A172 (cell line): ENCODE measurements around the gene SLC35F3. TPM values are rescaled to one million over a fixed set of nuclear protein-coding genes. Genes with fewer than 3 reads are reported as not detected.
A peak's percentile ranks its signal among the peaks of the same experiment; 100 is the strongest.

ENCODE experiments used
- DNase-seq: peaks from one replicate; pipeline ENCODE4 v3.0.0-alpha.2; 2015; ENCODE audit warnings: low spot score
- total RNA-seq: library from RNA; depleted of rRNA; stranded (reverse); fragments of >200 nt; shearing (Covaris generic); gene quantifications from 2 replicates; pipeline ENCODE4 v1.2.3, GENCODE V29; 2014

SLC35F3 gene
- total RNA-seq, 1 experiment from 2014 or later: not detected

GRCh38 chr1:234040446-234041317, 136.2 kb downstream of the SLC35F3 start:
- DNase-seq: no peak

- no peak for DNase-seq
Observed at GRCh38 chr1:234044079-234044478, 139.6 kb downstream of the SLC35F3 start.

GRCh38 chr1:234047123-234047522, 142.6 kb downstream of the SLC35F3 start:
- DNase-seq: no peak

- no peak for DNase-seq
Observed at GRCh38 chr1:234062166-234062565, 157.7 kb downstream of the SLC35F3 start.

- DNase-seq: peak; percentile 69
Observed at GRCh38 chr1:234065794-234066447, 161.4 kb downstream of the SLC35F3 start.

GRCh38 chr1:234067581-234068337, 163.3 kb downstream of the SLC35F3 start:
- no peak for DNase-seq

- DNase-seq: peak; percentile 51
Observed at GRCh38 chr1:234069760-234070159, 165.3 kb downstream of the SLC35F3 start.

GRCh38 chr1:234072793-234073192, 168.3 kb downstream of the SLC35F3 start:
- no peak for DNase-seq

- no peak for DNase-seq
Observed at GRCh38 chr1:234078143-234078542, 173.7 kb downstream of the SLC35F3 start.

GRCh38 chr1:234079896-234080295, 175.4 kb downstream of the SLC35F3 start:
- no peak for DNase-seq

- no peak for DNase-seq
Observed at GRCh38 chr1:234083460-234083859, 179.0 kb downstream of the SLC35F3 start.

GRCh38 chr1:234089396-234089795, 184.9 kb downstream of the SLC35F3 start:
- DNase-seq: no peak

GRCh38 chr1:234090212-234091064, 186.0 kb downstream of the SLC35F3 start:
- no peak for DNase-seq

GRCh38 chr1:234091065-234091401, 186.6 kb downstream of the SLC35F3 start:
- no peak for DNase-seq

- DNase-seq: no peak
Observed at GRCh38 chr1:234091876-234092275, 187.4 kb downstream of the SLC35F3 start.

- no peak for DNase-seq
Observed at GRCh38 chr1:234093107-234093506, 188.6 kb downstream of the SLC35F3 start.

- DNase-seq: no peak
Observed at GRCh38 chr1:234093741-234094140, 189.3 kb downstream of the SLC35F3 start.

GRCh38 chr1:234094172-234094571, 189.7 kb downstream of the SLC35F3 start:
- DNase-seq: no peak

GRCh38 chr1:234096161-234096770, 191.8 kb downstream of the SLC35F3 start:
- DNase-seq: no peak

- no peak for DNase-seq
Observed at GRCh38 chr1:234102583-234102982, 198.1 kb downstream of the SLC35F3 start.

- no peak for DNase-seq
Observed at GRCh38 chr1:234103198-234103597, 198.7 kb downstream of the SLC35F3 start.
